SKM-1 treated with dmso at 0.1 percent for 144 hours (cell line): ENCODE results near the gene ADAMTS6.

Experiments
- DNase-seq: peaks from one replicate; lab custom pipeline; 2025; ENCODE audit not compliant: unreplicated experiment; lab: John Stamatoyannopoulos, UW

Gene ADAMTS6

GRCh38 chr5:65108786-65109743, 372.7 kb downstream of the ADAMTS6 start:
- no peak for DNase-seq

- no peak for DNase-seq
These were observed 376.4 kb downstream of the ADAMTS6 start for GRCh38 chr5:65105301-65105700.

- DNase-seq: no peak
These were observed 376.9 kb downstream of the ADAMTS6 start for GRCh38 chr5:65104831-65105230.

GRCh38 chr5:65103756-65104440, 377.8 kb downstream of the ADAMTS6 start:
- DNase-seq: no peak

- DNase-seq: peak; percentile 17
These were observed 378.6 kb downstream of the ADAMTS6 start for GRCh38 chr5:65102976-65103711.

DNA sequence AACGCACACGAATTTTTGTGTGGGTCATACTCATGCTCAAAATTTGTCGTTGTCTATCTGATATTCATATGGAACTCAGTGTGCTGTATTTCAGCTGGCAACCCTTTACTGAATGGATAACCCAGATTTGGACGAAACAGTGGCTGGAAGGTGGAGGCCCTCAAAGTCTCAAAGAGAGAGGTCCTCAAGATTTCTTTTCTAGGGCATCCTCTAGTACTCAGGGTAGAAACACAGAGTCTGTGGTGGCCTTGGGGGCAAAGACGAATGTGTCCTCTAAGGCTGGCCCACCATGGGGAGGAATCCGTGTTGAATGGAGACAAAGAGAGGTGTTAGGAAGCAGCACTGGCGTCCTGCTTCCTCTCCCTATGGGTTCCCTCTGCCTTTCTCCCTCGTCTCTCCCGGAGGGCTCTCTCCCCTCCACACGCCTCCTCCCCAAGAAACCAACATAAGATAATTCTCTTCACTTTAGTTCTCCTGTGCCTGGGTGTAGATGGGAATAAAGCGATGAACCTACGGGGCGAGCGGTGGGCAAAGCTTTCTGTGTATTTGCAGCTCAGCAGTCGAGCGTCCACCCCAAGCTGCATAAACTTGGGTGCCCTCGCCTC, 379.2 kb downstream of the ADAMTS6 start:
- no peak for DNase-seq

DNA sequence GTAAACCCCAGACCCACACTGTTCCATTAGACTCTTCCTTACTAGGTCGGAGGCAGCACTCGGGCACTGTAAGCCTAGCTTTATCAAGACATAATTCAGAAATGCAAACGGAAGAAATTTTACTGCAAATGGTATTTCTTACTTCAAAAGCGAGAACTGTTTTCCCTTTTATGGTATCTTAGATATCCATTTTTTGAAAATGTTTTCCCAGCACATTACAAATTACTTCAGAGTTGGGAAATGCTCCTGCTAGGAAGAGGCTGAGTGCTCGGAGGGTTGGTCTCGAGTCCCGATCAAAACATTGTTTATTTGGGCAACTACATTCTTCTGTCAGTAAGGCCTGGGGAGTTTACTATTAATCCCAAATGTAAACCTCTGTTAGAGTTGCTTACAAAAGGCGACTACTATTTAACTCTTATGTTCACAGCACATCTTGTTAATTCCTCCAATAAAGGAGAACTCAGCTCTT, 380.1 kb downstream of the ADAMTS6 start:
- DNase-seq: no peak

DNA sequence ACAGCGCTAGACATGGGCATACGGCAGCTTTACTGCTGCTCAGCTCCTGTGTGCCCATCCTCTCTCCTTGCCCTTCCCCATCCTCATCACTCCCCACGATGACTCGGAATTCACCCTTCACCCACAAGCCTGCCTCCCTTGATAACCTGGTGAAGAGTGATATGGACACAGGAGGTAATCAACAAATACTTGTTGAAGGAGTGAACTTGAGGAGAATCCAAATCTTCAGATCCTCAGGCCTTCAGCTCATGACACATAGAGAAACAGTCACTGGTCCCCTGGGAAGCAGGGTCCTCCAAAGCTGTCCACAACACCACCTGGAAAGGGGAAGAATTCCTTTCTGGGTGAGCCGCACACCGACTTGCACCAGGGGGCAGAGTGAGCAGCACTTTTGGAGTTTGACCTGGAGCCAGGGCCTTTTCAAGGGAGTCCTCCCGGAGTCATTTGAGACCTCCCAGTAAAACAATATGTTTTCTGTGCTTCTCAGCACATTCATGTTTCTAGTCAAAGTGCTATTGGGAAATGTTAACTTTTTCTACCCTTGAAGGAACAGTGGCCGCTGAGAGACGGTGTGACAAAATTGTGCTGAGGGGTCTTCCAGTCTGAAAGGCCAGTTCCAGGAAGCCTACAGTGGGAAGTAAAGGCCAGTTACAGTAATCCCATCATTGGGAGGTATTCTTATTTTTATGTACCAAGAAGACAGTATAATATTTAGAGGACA, 380.6 kb downstream of the ADAMTS6 start:
- peak; percentile 31 for DNase-seq
